ENCODE measurements around the gene XPC. TPM values are rescaled to one million over a fixed set of nuclear protein-coding genes. Genes with fewer than 3 reads are reported as not detected.

XPC gene
- total and polyA plus RNA-seq, 5 donors, result 8.8 to 16.1 (median 13.3) TPM

DNA sequence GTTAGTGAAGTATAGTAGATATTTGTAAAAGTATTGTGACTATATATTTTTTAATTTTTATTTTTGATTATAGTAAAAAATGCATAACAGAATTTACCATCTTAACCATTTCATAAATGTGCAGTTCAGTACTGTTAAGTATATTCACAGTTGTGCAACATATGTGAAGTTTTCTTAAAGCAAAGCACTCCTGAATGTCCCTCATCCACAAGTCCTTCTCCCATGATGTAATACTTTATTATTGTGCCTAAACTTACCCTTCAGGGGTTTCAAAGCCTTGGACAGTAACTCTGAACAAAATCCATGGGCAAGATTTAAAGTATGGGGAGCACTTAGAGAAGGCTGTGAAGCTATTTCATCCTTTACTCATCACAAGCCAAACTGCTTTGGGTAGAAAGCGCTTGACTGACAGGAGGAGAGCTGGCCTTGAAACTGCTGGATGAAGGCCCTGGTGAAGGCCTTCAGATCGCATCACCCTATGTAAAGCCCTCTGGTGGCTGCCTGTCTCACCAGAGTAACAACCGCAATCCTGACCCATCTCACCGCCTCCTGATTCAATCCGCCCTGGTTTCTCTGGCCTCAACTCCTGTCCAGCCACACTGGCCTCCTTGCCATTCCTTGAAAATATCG, 28.3 kb upstream of the XPC start:
- H3K27ac ChIP-seq (ENCODE audit: low read length), result no peak overlapping the region
- H3K9me3 ChIP-seq (ENCODE audit: control insufficient read depth, low read length), result no peaks in the 10 kb centered on the region
- no peaks in the 10 kb centered on the region for H3K27me3 ChIP-seq (ENCODE audit: control insufficient read depth, insufficient read depth)
- ATAC-seq, result no peak
- H3K4me1 ChIP-seq (ENCODE audit: control insufficient read depth, insufficient read depth, low read length), result peaks cover 12% of the 10 kb centered on the region
- intact Hi-C loops (cut with DNase I), result no loop called here
- no peak for DNase-seq
- WGBS, result 97% methylated on average over 6 of the region's 6 CpGs
- no peak overlapping the region for H3K4me3 ChIP-seq (ENCODE audit: low read length)

DNA sequence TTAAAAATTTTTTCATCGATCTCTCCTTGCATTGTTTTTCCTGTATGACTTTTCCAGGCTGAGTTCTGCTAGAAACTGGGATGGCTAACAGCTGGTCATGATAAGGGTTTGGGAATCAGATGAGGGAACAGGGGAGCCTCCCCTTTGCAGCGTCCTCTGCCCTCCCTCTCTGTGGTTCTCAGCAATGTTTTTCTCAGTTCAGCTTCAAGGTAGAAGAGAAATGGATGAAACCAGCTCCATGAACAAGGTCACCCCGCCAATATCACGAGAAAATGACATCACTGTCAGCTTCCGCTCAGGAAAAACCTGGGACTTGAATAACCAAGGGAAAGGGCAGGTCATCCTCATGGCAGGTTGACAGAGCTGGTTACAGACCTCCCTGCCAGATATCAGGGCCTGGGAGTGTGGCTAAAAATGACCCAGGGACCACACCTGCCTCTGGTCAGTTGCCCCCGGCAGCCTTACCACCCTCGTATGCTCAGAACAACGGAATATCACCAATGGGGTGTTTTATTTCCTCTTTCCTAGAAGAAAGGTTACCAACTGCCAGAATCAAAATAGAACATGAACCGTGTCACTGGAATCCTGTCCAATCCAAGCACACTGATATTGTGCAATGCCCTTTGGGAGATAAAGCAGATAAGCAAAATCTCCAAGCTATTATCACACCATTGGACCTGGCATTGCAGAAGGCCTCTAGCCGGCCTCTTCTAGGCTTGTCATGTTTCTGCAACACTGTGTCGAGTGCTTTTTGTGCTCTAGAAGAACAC, 26.3 kb upstream of the XPC start:
- 30% methylated on average over 11 of the region's 11 CpGs for WGBS
- intact Hi-C loops (cut with DNase I), result loop anchor here in 3 of 4 donors (5.0 kb wide), 1 partner anchor 263 kb away; no protein-coding TSS in a partner anchor
- peak in 2 of 3 donors; percentile 58 to 65 for DNase-seq

DNA sequence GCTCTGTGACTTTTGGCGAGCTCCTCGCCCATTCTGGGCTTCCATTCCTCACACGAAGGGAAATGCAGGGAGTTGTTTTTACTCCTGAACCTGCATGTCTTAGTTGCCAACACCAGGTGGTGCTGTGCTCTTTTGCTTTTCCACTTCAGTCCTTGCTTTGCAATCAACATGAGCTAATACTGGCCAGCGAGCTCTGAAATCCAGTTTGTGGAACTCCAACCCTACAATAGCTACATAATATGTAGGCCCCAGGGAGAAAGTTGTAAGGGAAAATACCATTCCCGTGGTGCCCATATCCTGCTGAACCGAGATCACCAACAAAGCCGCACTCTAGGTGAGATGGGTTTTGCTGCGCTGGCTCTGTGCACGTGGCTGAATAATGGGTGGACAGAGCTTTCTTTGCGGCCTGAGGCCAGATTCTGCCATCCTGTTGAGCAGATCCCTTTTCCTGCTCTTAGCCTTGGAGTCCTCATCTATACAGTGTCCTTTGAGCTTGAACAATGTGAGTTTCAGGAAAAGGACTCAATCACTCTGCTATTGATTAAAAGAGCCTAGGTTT, 25.2 kb upstream of the XPC start:
- peak; percentile 62 to 70 (median 69) for DNase-seq
- Histone ChIP-seq H3K27ac (ENCODE audit: low read length) (peak overlapping the region; percentile 86), H3K9me3 (ENCODE audit: control insufficient read depth, low read length) (no peaks in the 10 kb centered on the region), H3K4me3 (ENCODE audit: low read length) (no peak overlapping the region), H3K27me3 (ENCODE audit: control insufficient read depth, insufficient read depth) (no peaks in the 10 kb centered on the region), H3K4me1 (ENCODE audit: control insufficient read depth, insufficient read depth, low read length) (peaks cover 12% of the 10 kb centered on the region)
- intact Hi-C loops (cut with DNase I), result loop anchor here (2.0 to 5.0 kb wide), 2 partner anchors 264 to 265 kb away; no protein-coding TSS in a partner anchor
- peak; percentile 74 to 77 for ATAC-seq
- WGBS, result 43% methylated on average over 10 of the region's 10 CpGs

More for the DNA sequence above, 26.3 kb upstream of the XPC start:
- peak; percentile 88 to 89 for ATAC-seq
- H3K4me1 ChIP-seq (ENCODE audit: control insufficient read depth, insufficient read depth, low read length), result peaks cover 12% of the 10 kb centered on the region
- peak overlapping the region; percentile 88 for H3K27ac ChIP-seq (ENCODE audit: low read length)
- no peak overlapping the region for H3K4me3 ChIP-seq (ENCODE audit: low read length)
- H3K27me3 ChIP-seq (ENCODE audit: control insufficient read depth, insufficient read depth), result no peaks in the 10 kb centered on the region
- no peaks in the 10 kb centered on the region for H3K9me3 ChIP-seq (ENCODE audit: control insufficient read depth, low read length)

DNA sequence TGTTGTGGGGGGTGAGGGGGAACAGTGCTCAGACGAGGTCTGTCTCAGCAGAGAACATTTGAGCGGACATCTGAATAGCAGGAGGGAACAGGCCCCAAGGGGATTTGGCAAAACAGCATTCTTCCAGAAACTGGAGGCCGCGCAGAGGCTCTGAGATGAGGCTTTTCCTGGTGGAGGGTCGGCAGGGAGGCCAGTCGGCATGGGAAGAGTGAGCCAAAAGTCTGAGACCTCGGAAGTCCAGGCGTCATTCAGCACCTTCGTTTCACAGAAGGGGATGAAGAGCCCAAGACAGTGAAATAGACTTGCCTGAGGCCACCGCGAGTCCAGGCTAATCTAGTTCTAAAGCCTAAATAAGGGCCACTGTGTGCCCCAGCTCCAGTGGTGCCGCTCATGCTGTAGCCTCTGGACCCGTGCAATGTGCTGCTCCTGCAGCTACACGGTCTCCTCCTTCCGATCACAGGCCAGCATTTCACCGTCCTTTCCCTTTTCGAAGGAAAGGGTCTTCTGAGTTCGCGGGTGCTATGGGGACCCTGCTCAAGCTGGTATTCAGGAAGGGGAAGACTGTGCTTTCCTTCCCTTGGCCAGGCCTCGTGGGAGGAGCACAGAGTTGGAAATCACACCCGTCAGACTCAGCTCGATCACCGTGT, 24.6 kb upstream of the XPC start:
- Histone ChIP-seq H3K27ac (ENCODE audit: low read length) (no peak overlapping the region), H3K4me1 (ENCODE audit: control insufficient read depth, insufficient read depth, low read length) (peaks cover 12% of the 10 kb centered on the region), H3K9me3 (ENCODE audit: control insufficient read depth, low read length) (no peaks in the 10 kb centered on the region), H3K4me3 (ENCODE audit: low read length) (no peak overlapping the region), H3K27me3 (ENCODE audit: control insufficient read depth, insufficient read depth) (no peaks in the 10 kb centered on the region)
- ATAC-seq (no peak), DNase-seq (peak in 1 of 3 donors; percentile 47)
- intact Hi-C loops (cut with DNase I), result loop anchor here (2.0 to 5.0 kb wide), 2 partner anchors 264 to 266 kb away; no protein-coding TSS in a partner anchor
- 68% methylated on average over 23 of the region's 23 CpGs for WGBS

DNA sequence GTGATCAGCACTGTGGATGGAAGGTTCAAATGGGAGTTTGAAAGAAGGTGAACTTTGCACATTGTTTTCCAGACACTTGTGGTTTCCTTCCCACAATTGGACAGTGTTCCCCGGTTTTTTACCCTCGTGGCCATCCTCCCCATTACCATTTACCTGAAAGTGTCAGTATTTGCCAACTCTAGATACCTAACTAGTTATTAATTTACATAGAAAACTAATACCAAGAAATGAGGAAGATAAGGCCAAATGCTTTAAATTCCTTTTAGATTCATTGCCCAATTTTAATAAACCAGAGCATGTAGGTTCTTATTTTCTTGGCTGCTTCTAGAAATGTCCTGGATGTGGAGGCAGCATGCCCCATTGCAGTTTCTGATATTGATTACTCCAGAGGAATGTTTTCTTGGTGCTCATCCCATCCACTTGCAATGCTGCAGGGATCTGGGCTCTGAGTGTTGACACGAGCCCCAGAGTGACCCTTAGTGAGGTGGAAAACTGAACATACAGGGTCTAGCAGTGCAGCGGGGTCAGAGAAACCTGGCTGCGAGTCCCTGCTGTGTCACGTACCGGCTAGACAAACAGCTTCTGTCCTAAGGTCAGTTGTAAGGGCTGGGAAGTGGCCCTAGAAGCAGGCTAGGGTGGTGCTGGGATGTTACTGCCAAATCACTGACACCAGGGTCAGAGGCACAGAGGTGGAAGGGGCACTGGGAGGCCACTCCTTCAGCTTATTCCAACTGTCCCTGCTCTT, 23.7 kb upstream of the XPC start:
- peak in 1 of 2 donors; percentile 35 for ATAC-seq
- Histone ChIP-seq H3K4me1 (ENCODE audit: control insufficient read depth, insufficient read depth, low read length) (peaks cover 12% of the 10 kb centered on the region), H3K9me3 (ENCODE audit: control insufficient read depth, low read length) (no peaks in the 10 kb centered on the region), H3K27me3 (ENCODE audit: control insufficient read depth, insufficient read depth) (no peaks in the 10 kb centered on the region), H3K27ac (ENCODE audit: low read length) (no peak overlapping the region), H3K4me3 (ENCODE audit: low read length) (no peak overlapping the region)
- DNase-seq, result peak in 1 of 3 donors; percentile 51
- intact Hi-C loops (cut with DNase I), result loop anchor here (2.0 to 5.0 kb wide), 2 partner anchors 265 to 267 kb away; no protein-coding TSS in a partner anchor
- WGBS, result 63% methylated on average over 7 of the region's 7 CpGs

DNA sequence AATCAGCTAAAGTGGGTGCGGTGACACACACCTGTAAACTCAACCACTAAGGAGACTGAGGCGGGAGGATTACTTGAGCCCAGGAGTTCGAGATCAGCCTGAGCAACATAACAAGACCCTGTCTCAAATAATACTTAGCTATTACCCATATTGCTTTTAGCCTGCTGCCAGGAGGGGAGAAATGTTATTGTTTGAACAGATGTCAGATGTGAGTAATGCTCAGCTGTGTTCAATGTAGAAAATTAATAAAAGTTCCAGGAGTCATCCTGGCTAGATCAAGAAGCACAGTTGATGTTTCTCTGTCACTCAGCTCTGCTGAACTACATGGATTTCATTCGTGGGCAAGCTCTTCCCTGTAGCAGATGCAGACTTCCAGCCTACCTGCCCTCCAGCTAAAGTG, 22.4 kb upstream of the XPC start:
- WGBS, result 93% methylated on average over 4 of the region's 4 CpGs
- no peaks in the 10 kb centered on the region for H3K9me3 ChIP-seq (ENCODE audit: control insufficient read depth, low read length)
- H3K27ac ChIP-seq (ENCODE audit: low read length), result no peak overlapping the region
- H3K27me3 ChIP-seq (ENCODE audit: control insufficient read depth, insufficient read depth), result no peaks in the 10 kb centered on the region
- DNase-seq (no peak), ATAC-seq (no peak)
- peaks cover 12% of the 10 kb centered on the region for H3K4me1 ChIP-seq (ENCODE audit: control insufficient read depth, insufficient read depth, low read length)
- intact Hi-C loops (cut with DNase I), result loop anchor here in 3 of 4 donors (5.0 kb wide), 1 partner anchor 266 kb away; no protein-coding TSS in a partner anchor
- H3K4me3 ChIP-seq (ENCODE audit: low read length), result no peak overlapping the region

DNA sequence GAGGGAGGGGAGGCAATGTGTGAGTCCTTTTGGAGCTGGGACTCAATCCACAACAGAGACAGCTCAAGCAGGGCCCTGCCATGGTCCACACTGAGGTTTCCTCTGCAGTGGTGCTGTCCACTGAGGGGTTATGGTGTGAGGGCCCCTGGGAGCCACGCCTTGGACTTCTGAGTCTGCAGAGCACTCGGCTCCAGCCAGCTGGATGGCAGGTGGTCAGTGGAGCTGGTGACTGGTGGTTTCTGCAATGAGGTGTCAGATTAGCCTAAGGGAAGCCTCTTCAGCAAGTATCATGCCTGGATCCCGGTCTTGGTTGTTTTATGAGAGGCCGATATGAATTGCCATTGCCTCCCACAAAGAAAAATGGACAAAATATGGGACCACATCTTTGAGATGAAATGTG, 21.9 kb upstream of the XPC start:
- Histone ChIP-seq H3K27ac (ENCODE audit: low read length) (no peak overlapping the region), H3K4me1 (ENCODE audit: control insufficient read depth, insufficient read depth, low read length) (peaks cover 12% of the 10 kb centered on the region), H3K4me3 (ENCODE audit: low read length) (no peak overlapping the region), H3K27me3 (ENCODE audit: control insufficient read depth, insufficient read depth) (no peaks in the 10 kb centered on the region), H3K9me3 (ENCODE audit: control insufficient read depth, low read length) (no peaks in the 10 kb centered on the region)
- intact Hi-C loops (cut with DNase I), result loop anchor here in 3 of 4 donors (5.0 kb wide), 1 partner anchor 267 kb away; no protein-coding TSS in a partner anchor
- ATAC-seq (no peak), DNase-seq (no peak)
- WGBS, result 74% methylated on average over 4 of the region's 4 CpGs

DNA sequence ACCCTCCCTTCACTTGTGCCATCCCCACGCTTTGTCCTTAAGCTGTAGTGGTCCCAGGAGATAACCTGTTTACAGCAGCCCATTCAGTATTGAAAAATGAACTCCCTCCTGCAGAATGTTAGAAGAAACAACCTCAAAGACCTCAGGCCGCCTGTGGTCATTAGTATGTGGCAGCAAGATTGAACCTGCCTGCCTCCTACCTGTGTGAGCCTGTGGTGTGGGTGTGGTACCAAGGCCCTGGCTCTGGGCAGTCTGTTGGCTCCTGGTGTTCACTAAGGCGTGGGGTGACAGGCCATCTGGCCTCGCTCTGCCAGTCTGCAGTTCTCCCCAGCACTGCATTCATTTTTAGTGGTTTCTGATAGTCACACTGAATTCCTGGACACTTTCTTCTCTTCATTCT, 21.2 kb upstream of the XPC start:
- Histone ChIP-seq H3K27ac (ENCODE audit: low read length) (no peak overlapping the region), H3K4me3 (ENCODE audit: low read length) (no peak overlapping the region), H3K27me3 (ENCODE audit: control insufficient read depth, insufficient read depth) (no peaks in the 10 kb centered on the region), H3K9me3 (ENCODE audit: control insufficient read depth, low read length) (no peaks in the 10 kb centered on the region), H3K4me1 (ENCODE audit: control insufficient read depth, insufficient read depth, low read length) (peaks cover 12% of the 10 kb centered on the region)
- WGBS, result 82% methylated on average over 4 of the region's 4 CpGs
- intact Hi-C loops (cut with DNase I), result loop anchor here in 3 of 4 donors (5.0 kb wide), 1 partner anchor 268 kb away; no protein-coding TSS in a partner anchor
- no peak for DNase-seq
- ATAC-seq, result no peak

DNA sequence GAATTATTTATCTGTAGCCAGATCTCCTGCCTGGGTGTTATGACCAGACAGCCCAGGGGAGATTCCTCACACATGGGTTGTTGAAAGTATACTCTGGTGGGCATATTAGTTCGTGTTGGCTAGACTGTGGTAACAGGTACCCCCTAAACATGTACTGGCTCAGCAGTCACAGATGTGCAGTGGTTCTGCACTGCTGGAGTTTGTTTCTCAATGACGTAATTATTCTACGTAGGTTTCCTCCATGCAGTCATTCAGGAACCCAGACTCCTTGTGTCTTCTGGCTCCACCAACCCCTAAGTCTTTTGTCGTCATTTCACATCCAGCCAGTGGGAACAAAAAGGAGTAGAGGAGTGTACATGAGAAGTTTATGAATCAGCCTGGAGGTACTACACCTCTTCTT, 16.5 kb upstream of the XPC start:
- Histone ChIP-seq H3K9me3 (ENCODE audit: control insufficient read depth, low read length) (no peaks in the 10 kb centered on the region), H3K4me1 (ENCODE audit: control insufficient read depth, insufficient read depth, low read length) (no peaks in the 10 kb centered on the region), H3K27me3 (ENCODE audit: control insufficient read depth, insufficient read depth) (no peaks in the 10 kb centered on the region), H3K27ac (ENCODE audit: low read length) (no peak overlapping the region), H3K4me3 (ENCODE audit: low read length) (no peak overlapping the region)
- DNase-seq, result no peak
- intact Hi-C loops (cut with DNase I), result no loop called here
- no peak for ATAC-seq
- 92% methylated on average over 4 of the region's 4 CpGs for WGBS

DNA sequence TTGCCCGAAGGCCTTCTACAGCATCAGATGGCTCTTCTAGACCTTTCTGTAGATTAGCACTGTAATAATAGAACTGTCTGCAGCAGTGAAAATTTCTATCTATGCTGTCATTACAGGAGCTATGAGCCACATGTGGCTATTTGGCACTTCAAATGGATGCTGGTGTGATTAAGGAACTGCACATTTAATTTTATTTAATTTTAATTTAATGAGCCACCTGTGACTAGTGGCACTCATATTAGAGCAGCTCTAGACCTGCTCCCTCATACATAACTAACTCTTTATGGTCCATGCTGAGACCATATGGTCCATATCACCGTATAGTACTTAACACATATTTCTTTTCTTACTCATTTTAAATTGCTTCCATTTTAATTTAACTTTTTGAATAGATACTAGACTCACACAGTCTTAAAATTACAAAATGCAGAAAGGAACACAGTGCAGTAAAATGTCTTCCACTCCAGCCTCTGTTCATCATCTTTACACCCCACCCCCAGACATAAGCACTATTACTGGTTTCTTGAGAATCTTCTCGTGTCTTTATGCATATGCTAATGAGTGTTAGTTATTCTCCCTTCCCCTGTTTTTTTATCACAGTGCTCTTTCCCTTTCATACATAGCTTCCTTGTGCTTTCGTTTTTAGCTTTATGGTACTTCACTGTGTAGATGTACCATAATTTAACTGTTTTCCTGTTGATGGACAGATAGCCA, 9.8 kb upstream of the XPC start:
- intact Hi-C loops (cut with DNase I), result no loop called here
- H3K4me1 ChIP-seq (ENCODE audit: control insufficient read depth, insufficient read depth, low read length), result no peaks in the 10 kb centered on the region
- H3K27ac ChIP-seq (ENCODE audit: low read length), result no peak overlapping the region
- no peak overlapping the region for H3K4me3 ChIP-seq (ENCODE audit: low read length)
- no peak for DNase-seq
- WGBS, result 63% methylated on average over 4 of the region's 4 CpGs
- H3K27me3 ChIP-seq (ENCODE audit: control insufficient read depth, insufficient read depth), result no peaks in the 10 kb centered on the region
- no peak for ATAC-seq
- no peaks in the 10 kb centered on the region for H3K9me3 ChIP-seq (ENCODE audit: control insufficient read depth, low read length)

Measured in right cardiac atrium (tissue), 5 donors.